Panc1 (cell line): ENCODE results near the gene HOXA9. TPM values are rescaled to one million over a fixed set of nuclear protein-coding genes. Genes with fewer than 3 reads are reported as not detected.

Source experiments
- ATAC-seq: fragments of 200-7000 bp; cut with Tn5 transposase; 2 replicates; pipeline ENCODE4 v1.9.1; 2020; ENCODE audit warnings: mild to moderate bottlenecking, moderate library complexity
- BruUV-seq: library from RNA; stranded (reverse); fragments of 400-500 nt; replicated peaks from 2 replicates; lab custom pipeline; 2021; lab: Mats Ljungman, UMichigan
- CTCF ChIA-PET: fragments of 300-600 bp; sonication (Branson Sonifier 250); formaldehyde crosslinking; loops from one replicate; lab custom pipeline; 2022; ENCODE audit warnings: antibody characterized with exemption; lab: Charles Lee
- POLR2A ChIA-PET: fragments of 300-600 bp; sonication (Branson Sonifier 250); formaldehyde crosslinking; loops from one replicate; lab custom pipeline; 2022; ENCODE audit warnings: antibody characterized with exemption; lab: Charles Lee
- DNase-seq: peaks from one replicate; pipeline ENCODE4 v3.0.0-alpha.2; 2010; ENCODE audit warnings: low read depth, low spot score
- H3K27ac ChIP-seq: 2 replicates; pipeline ENCODE4 v1.5.1; 2011; ENCODE audit warnings: mild to moderate bottlenecking, low read length, inconsistent platforms
- H3K27me3 ChIP-seq: fragments of 200-500 bp; sonication (Bioruptor generic); 2 replicates; pipeline ENCODE4 v1.6.0; 2014; ENCODE audit warnings: low read length, inconsistent platforms; ENCODE audit not compliant: control insufficient read depth, insufficient read depth
- H3K36me3 ChIP-seq: fragments of 200-500 bp; sonication (Bioruptor generic); 2 replicates; pipeline ENCODE4 v1.5.1; 2014; ENCODE audit warnings: inconsistent platforms, mild to moderate bottlenecking, low read length, moderate library complexity; ENCODE audit not compliant: control insufficient read depth, insufficient read depth
- H3K4me1 ChIP-seq: 2 replicates; pipeline ENCODE4 v1.5.1; 2011; ENCODE audit warnings: inconsistent platforms, mild to moderate bottlenecking, low read length, moderate library complexity; ENCODE audit not compliant: control insufficient read depth, insufficient read depth
- H3K4me3 ChIP-seq, 2 experiments: 2 replicates each; pipeline ENCODE4 v1.5.1; 2011 to 2012; ENCODE audit warnings: low read depth in 2 of 2, low read length in 2 of 2, mild to moderate bottlenecking in 2 of 2, inconsistent platforms in 1 of 2, moderate library complexity in 1 of 2
- H3K9me3 ChIP-seq: fragments of 200-500 bp; sonication (Bioruptor generic); 2 replicates; pipeline ENCODE4 v1.5.1; 2014; ENCODE audit warnings: low read depth, mild to moderate bottlenecking, inconsistent platforms, low read length, moderate library complexity; ENCODE audit not compliant: control insufficient read depth, insufficient read depth
- CTCF ChIP-seq: fragments of 450-650 bp; IDR thresholded peaks from 2 replicates; pipeline ENCODE4 v1.5.1; 2017; ENCODE audit warnings: mild to moderate bottlenecking
- POLR2AphosphoS5 ChIP-seq: IDR thresholded peaks from 2 replicates; pipeline ENCODE4 v1.6.1; 2012; ENCODE audit warnings: mild to moderate bottlenecking, low read depth, low read length, moderate library complexity
- SIN3A ChIP-seq: IDR thresholded peaks from 2 replicates; pipeline ENCODE4 v1.6.1; 2012; ENCODE audit warnings: low read depth, mild to moderate bottlenecking, low read length, moderate library complexity, borderline replicate concordance; ENCODE audit not compliant: insufficient read depth
- TCF7L2 ChIP-seq: IDR thresholded peaks from 2 replicates; pipeline ENCODE4 v1.6.1; 2011; ENCODE audit warnings: mild to moderate bottlenecking, low read depth, low read length, inconsistent platforms
- in situ Hi-C: cut with HindIII; loops from 2 replicates; pipeline ENCODE4 v1.10.0; 2016; ENCODE audit warnings: low sequenced_read_pairs, low pct_unique_long_range_greater_than_20kb
- intact Hi-C: fragments of 100-400 bp; cut with micrococcal nuclease; formaldehyde crosslinking; loops from one replicate; pipeline ENCODE4 v1.10.0; 2022; ENCODE audit not compliant: unreplicated experiment
- total RNA-seq: library from RNA; stranded (reverse); gene quantifications from one replicate; pipeline ENCODE4 v1.2.1, GENCODE V29; 2021; ENCODE audit not compliant: unreplicated experiment
- TF ChIP-seq, protein P1 (sequence below), 2 experiments: IDR thresholded peaks; 2 replicates each; pipeline ENCODE4 v1.6.1; 2011 to 2012; ENCODE audit warnings: low read depth in 2 of 2, control low read depth in 1 of 2, low read length in 1 of 2, mild to moderate bottlenecking in 1 of 2, moderate library complexity in 1 of 2; ENCODE audit not compliant: insufficient read depth in 1 of 2

HOXA9 gene
- total RNA-seq, 1 experiment from 2014 or later, result not detected

GRCh38 chr7:27192546-27193334 is 27.4 kb upstream of the HOXA9 start:
- no TSS peak for BruUV-seq
- H3K4me3 ChIP-seq, result no peak overlapping the region; a peak in 1 of 4 replicates
- H3K36me3 ChIP-seq, result no peaks in the 10 kb centered on the region
- ChIA-PET POLR2A (interaction anchor here (0.7 kb wide), 1 partner anchor 185 kb away, joined by 6 read pairs; no protein-coding TSS in a partner anchor), CTCF (no interaction called here)
- intact Hi-C loops (no loop called here), in situ Hi-C loops (no loop called here)
- H3K9me3 ChIP-seq, result no peaks in the 10 kb centered on the region
- peaks cover 4% of the 10 kb centered on the region; the same call in 1 of the 2 replicates for H3K4me1 ChIP-seq
- TF ChIP-seq, protein P1, sequence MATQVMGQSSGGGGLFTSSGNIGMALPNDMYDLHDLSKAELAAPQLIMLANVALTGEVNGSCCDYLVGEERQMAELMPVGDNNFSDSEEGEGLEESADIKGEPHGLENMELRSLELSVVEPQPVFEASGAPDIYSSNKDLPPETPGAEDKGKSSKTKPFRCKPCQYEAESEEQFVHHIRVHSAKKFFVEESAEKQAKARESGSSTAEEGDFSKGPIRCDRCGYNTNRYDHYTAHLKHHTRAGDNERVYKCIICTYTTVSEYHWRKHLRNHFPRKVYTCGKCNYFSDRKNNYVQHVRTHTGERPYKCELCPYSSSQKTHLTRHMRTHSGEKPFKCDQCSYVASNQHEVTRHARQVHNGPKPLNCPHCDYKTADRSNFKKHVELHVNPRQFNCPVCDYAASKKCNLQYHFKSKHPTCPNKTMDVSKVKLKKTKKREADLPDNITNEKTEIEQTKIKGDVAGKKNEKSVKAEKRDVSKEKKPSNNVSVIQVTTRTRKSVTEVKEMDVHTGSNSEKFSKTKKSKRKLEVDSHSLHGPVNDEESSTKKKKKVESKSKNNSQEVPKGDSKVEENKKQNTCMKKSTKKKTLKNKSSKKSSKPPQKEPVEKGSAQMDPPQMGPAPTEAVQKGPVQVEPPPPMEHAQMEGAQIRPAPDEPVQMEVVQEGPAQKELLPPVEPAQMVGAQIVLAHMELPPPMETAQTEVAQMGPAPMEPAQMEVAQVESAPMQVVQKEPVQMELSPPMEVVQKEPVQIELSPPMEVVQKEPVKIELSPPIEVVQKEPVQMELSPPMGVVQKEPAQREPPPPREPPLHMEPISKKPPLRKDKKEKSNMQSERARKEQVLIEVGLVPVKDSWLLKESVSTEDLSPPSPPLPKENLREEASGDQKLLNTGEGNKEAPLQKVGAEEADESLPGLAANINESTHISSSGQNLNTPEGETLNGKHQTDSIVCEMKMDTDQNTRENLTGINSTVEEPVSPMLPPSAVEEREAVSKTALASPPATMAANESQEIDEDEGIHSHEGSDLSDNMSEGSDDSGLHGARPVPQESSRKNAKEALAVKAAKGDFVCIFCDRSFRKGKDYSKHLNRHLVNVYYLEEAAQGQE (IDR thresholded peaks at IDR 0.05; ENCODE audit: insufficient read depth in 1 of 2, low read depth in 2 of 2, low read length in 1 of 2), result no peak
- TF ChIP-seq CTCF, result no peak
- no peak for TF ChIP-seq TCF7L2
- TF ChIP-seq POLR2AphosphoS5, result no peak
- TF ChIP-seq SIN3A, result no peak
- no peak for DNase-seq
- H3K27ac ChIP-seq, result no peak overlapping the region
- H3K27me3 ChIP-seq, result no peaks in the 10 kb centered on the region; the same call in 1 of the 2 replicates
- ATAC-seq, result no peak

DNA sequence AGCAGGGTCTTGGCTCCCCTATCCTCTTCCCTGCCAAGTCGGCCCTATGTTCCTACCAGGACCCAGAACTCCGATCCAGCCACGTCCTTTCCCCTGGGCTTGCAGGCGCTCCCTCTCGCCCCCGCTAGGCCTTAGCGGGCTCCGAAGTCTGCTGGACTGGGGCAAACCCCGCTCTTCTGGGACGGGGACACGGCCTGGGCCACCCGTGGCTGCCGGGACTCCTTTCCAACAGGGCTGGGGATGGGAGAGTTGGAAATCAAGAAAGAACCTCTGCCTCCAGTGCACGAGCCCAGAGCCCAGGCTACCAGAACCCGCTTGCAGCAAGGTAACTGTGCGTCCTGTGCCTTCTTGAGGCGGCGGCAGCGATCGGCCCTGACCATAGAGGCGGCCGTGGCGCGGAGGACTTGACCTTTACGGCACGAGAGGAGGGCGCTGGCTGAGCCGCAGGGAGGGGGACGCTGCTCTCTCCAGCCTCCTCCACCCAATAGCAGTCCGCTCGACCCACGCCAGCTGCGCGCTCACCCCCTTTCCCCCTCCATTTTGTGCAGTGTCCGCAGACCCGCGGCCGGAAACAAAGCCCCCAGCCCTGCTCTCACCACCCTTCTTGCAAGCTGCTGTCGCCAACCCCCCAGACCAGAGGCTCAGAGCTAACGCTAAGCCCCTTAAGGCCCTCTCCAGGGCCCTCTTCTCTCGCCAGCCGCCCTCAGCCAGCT is 26.7 kb upstream of the HOXA9 start:
- H3K27me3 ChIP-seq, result no peaks in the 10 kb centered on the region
- in situ Hi-C loops (no loop called here), intact Hi-C loops (no loop called here)
- ChIA-PET CTCF (no interaction called here), POLR2A (interaction anchor here (0.7 kb wide), 1 partner anchor 186 kb away, joined by 6 read pairs; no protein-coding TSS in a partner anchor)
- H3K27ac ChIP-seq, result no peak overlapping the region
- no peak for DNase-seq
- H3K9me3 ChIP-seq, result no peaks in the 10 kb centered on the region
- peaks cover 4% of the 10 kb centered on the region; the same call in 1 of the 2 replicates for H3K4me1 ChIP-seq
- BruUV-seq, result no TSS peak
- ATAC-seq, result no peak
- no peaks in the 10 kb centered on the region for H3K36me3 ChIP-seq
- H3K4me3 ChIP-seq, result no peak overlapping the region
- no peak for TF ChIP-seq CTCF
- TF ChIP-seq SIN3A, result no peak
- TF ChIP-seq, protein P1 (IDR thresholded peaks at IDR 0.05; ENCODE audit: insufficient read depth in 1 of 2, low read depth in 2 of 2, low read length in 1 of 2), result no peak
- no peak for TF ChIP-seq POLR2AphosphoS5
- TF ChIP-seq TCF7L2, result no peak
